HepG2 (cell line): ENCODE results near the gene EPB42. TPM values are rescaled to one million over a fixed set of nuclear protein-coding genes. Genes with fewer than 3 reads are reported as not detected.

Source experiments
- ATAC-seq: fragments of 200-7000 bp; cut with Tn5 transposase; 3 replicates; pipeline ENCODE4 v1.9.1; 2020; ENCODE audit warnings: mild to moderate bottlenecking, moderate library complexity
- BruUV-seq: library from RNA; stranded (reverse); fragments of 400-500 nt; replicated peaks from 2 replicates; lab custom pipeline; 2021; lab: Mats Ljungman, UMichigan
- CTCF ChIA-PET: fragments of 300-600 bp; formaldehyde crosslinking; extraction: SDS; loops from one replicate; lab custom pipeline; 2021; ENCODE audit warnings: low total read pairs, inconsistent platforms, low intra/inter-chr PET ratio; lab: Yijun Ruan, JAX
- POLR2A ChIA-PET: fragments of 350-600 bp; sonication (Branson Sonifier 250); formaldehyde crosslinking; loops from one replicate; lab custom pipeline; 2020; ENCODE audit warnings: antibody characterized with exemption, inconsistent platforms; lab: Yijun Ruan, JAX
- DNase-seq: peaks from one replicate; pipeline ENCODE4 v3.0.0-alpha.2; 2015; ENCODE audit warnings: low spot score
- FAIRE-seq: peaks from 3 replicates; lab custom pipeline; 2011; peaks lifted over from hg19 to GRCh38; lab: Jason Lieb, UNC
- H2AFZ ChIP-seq: one replicate; pipeline ENCODE4 v1.6.1; 2011; ENCODE audit warnings: low read length, inconsistent platforms
- H3K27ac ChIP-seq: fragments of 300-600 bp; 3 replicates; pipeline ENCODE4 v1.8.0; 2011; ENCODE audit warnings: mixed run types, mild to moderate bottlenecking, mixed read lengths, low read length, inconsistent platforms; ENCODE audit not compliant: insufficient read depth; ENCODE audit errors: extremely low read length
- H3K27me3 ChIP-seq, 2 experiments: fragments of 200-600 bp in 1 of 2; 2 replicates in 1 of 2; 3 replicates in 1 of 2; pipeline versions ENCODE4 v1.6.0 to v1.8.0; 2011; ENCODE audit warnings: low read length in 2 of 2, mild to moderate bottlenecking in 2 of 2, moderate library complexity in 2 of 2, inconsistent platforms in 1 of 2; ENCODE audit not compliant: insufficient read depth in 2 of 2, control insufficient read depth in 1 of 2
- H3K36me3 ChIP-seq, 2 experiments: fragments of 200-600 bp in 1 of 2; replicated peaks in 1 of 2; 2 replicates in 1 of 2; 3 replicates in 1 of 2; pipeline versions ENCODE4 v1.5.1 to v1.8.0; 2011; ENCODE audit warnings: low read length in 2 of 2, inconsistent platforms in 1 of 2; ENCODE audit not compliant: insufficient read depth in 2 of 2, control insufficient read depth in 1 of 2
- H3K4me1 ChIP-seq: 2 replicates; pipeline ENCODE4 v1.5.1; 2012; ENCODE audit warnings: low read length, inconsistent platforms; ENCODE audit not compliant: insufficient read depth
- H3K4me2 ChIP-seq: 2 replicates; pipeline ENCODE4 v1.6.0; 2011; ENCODE audit warnings: low read depth, low read length, inconsistent platforms
- H3K4me3 ChIP-seq, 3 experiments: fragments of 200-600 bp in 1 of 3; sonication (generic), shearing (Covaris generic) in 1 of 3; replicated peaks in 1 of 3; 2 replicates each; pipeline ENCODE4 v1.5.1; 2011 to 2016; ENCODE audit warnings: low read length in 3 of 3, inconsistent platforms in 2 of 3, low read depth in 2 of 3, mild to moderate bottlenecking in 2 of 3, control low read depth in 1 of 3, mixed read lengths in 1 of 3; ENCODE audit not compliant: insufficient read depth in 1 of 3
- H3K79me2 ChIP-seq: one replicate; pipeline ENCODE4 v1.6.1; 2011; ENCODE audit warnings: low read length, inconsistent platforms; ENCODE audit not compliant: insufficient read depth
- H3K9ac ChIP-seq: 2 replicates; pipeline ENCODE4 v1.6.0; 2011; ENCODE audit warnings: mild to moderate bottlenecking, low read depth, low read length, inconsistent platforms; ENCODE audit not compliant: insufficient read depth
- H3K9me3 ChIP-seq: 2 replicates; pipeline ENCODE4 v1.5.1; 2012; ENCODE audit warnings: mild to moderate bottlenecking, low read length
- H4K20me1 ChIP-seq: 2 replicates; pipeline ENCODE4 v1.6.0; 2011; ENCODE audit warnings: inconsistent platforms, mild to moderate bottlenecking, low read length, moderate library complexity; ENCODE audit not compliant: insufficient read depth
- GABPA ChIP-seq, 2 experiments: IDR thresholded peaks; 2 replicates each; pipeline ENCODE4 v1.6.1; 2011 to 2016; ENCODE audit warnings: low read depth in 2 of 2, low read length in 1 of 2, missing biosample characterization in 1 of 2, missing genetic modification characterization in 1 of 2
- NFKBIZ ChIP-seq: IDR thresholded peaks from 2 replicates; pipeline ENCODE4 v1.6.1; 2018; ENCODE audit warnings: missing genetic modification reagents, missing compliant biosample characterization
- NFYB ChIP-seq: sonication (generic); formaldehyde crosslinking; IDR thresholded peaks from 2 replicates; pipeline ENCODE4 v1.4.0; 2020; ENCODE audit warnings: missing genetic modification reagents
- SAP130 ChIP-seq: IDR thresholded peaks from 2 replicates; pipeline ENCODE4 v1.6.1; 2016; ENCODE audit warnings: low read depth
- ZNF460 ChIP-seq: sonication (generic); formaldehyde crosslinking; IDR thresholded peaks from 2 replicates; pipeline ENCODE4 v1.5.1; 2020; ENCODE audit warnings: missing genetic modification reagents, mild to moderate bottlenecking, borderline replicate concordance
- WGBS: methylation state at CpG from one replicate; pipeline ENCODE4 v1.1.6; 2017; ENCODE audit warnings: low lambda C conversion rate; 5-methylcytosine and 5-hydroxymethylcytosine counted together
- in situ Hi-C: cut with HindIII; loops from 2 replicates; pipeline ENCODE4 v1.10.0; 2017; ENCODE audit warnings: low pct_unique_long_range_greater_than_20kb; ENCODE audit not compliant: extremely low pct_ligation_motif_present
- intact Hi-C: fragments of 100-400 bp; cut with micrococcal nuclease; formaldehyde crosslinking; loops from one replicate; pipeline ENCODE4 v1.10.0; 2022; ENCODE audit not compliant: unreplicated experiment
- polyA plus RNA-seq, 8 experiments: library from polyadenylated mRNA; depleted of rRNA in 3 of 8; stranded (reverse) in 7 of 8; unstranded in 1 of 8; fragments of >200 nt; fragmentation: Illumina TruSeq in 4 of 8; extraction: Trizol in 4 of 8; gene quantifications; 2 replicates each; pipeline versions ENCODE4 v1.2.1 to v1.2.3, GENCODE V29; 2011 to 2016; ENCODE audit warnings: low read depth in 4 of 8, missing spikeins in 1 of 8, mixed read lengths in 1 of 8; ENCODE audit not compliant: insufficient read depth in 1 of 8
- total RNA-seq, 5 experiments: library from RNA; depleted of rRNA; stranded (reverse); fragments of >200 nt; fragmentation: Illumina TruSeq; extraction: Trizol; gene quantifications; 2 replicates each; pipeline ENCODE4 v1.2.3, GENCODE V29; 2016; ENCODE audit warnings: low read depth in 1 of 5
- TF ChIP-seq, protein P1 (sequence below): sonication (generic); formaldehyde crosslinking; IDR thresholded peaks from 2 replicates; pipeline ENCODE4 v1.5.0; 2020; ENCODE audit warnings: mild to moderate bottlenecking, missing genetic modification reagents
- TF ChIP-seq, protein P2 (sequence below): sonication (generic); formaldehyde crosslinking; IDR thresholded peaks from 2 replicates; pipeline ENCODE4 v1.8.0; 2023; ENCODE audit warnings: mild to moderate bottlenecking, missing genetic modification reagents
- TF ChIP-seq, protein P3 (sequence below): sonication (generic); formaldehyde crosslinking; IDR thresholded peaks from 2 replicates; pipeline ENCODE4 v1.4.0; 2020; ENCODE audit warnings: missing genetic modification reagents, borderline replicate concordance

Gene EPB42
- total and polyA plus RNA-seq, 2 of the 13 experiments (the other 11 are each of a cell fraction or from before 2014, with no cell fraction given) = not detected

DNA sequence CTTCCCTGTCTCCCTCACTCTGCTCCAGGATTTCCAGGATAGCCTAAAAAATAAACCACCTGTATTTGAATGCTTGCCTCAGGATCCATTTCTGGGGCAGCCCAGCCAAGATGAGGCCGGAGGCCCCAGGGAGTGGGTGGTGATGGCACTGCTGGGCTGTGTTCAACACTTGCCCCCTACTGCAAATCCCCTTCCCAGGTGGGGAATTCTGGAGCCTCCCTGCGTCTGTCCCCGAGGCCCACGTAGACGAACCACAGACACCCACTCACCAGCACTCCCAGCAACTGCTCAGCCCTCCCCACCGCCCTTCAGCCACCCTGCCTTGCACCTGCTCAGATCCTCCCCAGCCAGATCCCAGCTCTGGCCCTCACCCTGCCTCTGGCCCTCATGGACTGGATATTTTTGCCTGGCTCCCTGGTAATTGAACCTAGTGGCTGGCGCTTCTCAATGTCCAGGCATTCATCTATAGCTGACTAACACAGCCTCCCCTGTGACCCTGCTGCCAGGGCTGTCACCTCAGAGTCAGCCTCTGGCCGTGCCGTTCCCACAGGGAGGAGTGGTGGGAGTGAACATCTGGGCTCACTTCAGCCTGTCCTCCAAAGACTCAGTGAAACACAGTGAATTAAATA is 17.1 kb upstream of the EPB42 start:
- CTCF ChIA-PET = interaction anchor here (0.8 kb wide), 1 partner anchor 48 kb away, joined by 3 read pairs; no protein-coding TSS in a partner anchor
- H3K27me3 ChIP-seq = peaks cover 1 to 19% of the 10 kb centered on the region in 2 experiments; a peak in 4 of 5 replicates
- no peak overlapping the region for H3K27ac ChIP-seq
- H2AFZ ChIP-seq = no peak overlapping the region
- in situ Hi-C loops = loop anchor here (10.0 kb wide), 1 partner anchor 47 kb away; no protein-coding TSS in a partner anchor
- intact Hi-C loops = no loop called here
- no peak overlapping the region for H3K4me3 ChIP-seq
- POLR2A ChIA-PET = no interaction called here
- no peaks in the 10 kb centered on the region for H3K9me3 ChIP-seq
- no peaks in the 10 kb centered on the region for H3K79me2 ChIP-seq
- H3K4me1 ChIP-seq = peaks cover 27% of the 10 kb centered on the region
- H3K4me2 ChIP-seq = no peak overlapping the region; the same call in 1 of the 2 replicates
- BruUV-seq = no TSS peak
- 9% methylated on average over 9 of the region's 9 CpGs for WGBS
- DNase-seq (no peak), FAIRE-seq (no peak), ATAC-seq (peak; percentile 48)
- H4K20me1 ChIP-seq = no peaks in the 10 kb centered on the region
- H3K9ac ChIP-seq = no peak overlapping the region
- TF ChIP-seq, protein P1, sequence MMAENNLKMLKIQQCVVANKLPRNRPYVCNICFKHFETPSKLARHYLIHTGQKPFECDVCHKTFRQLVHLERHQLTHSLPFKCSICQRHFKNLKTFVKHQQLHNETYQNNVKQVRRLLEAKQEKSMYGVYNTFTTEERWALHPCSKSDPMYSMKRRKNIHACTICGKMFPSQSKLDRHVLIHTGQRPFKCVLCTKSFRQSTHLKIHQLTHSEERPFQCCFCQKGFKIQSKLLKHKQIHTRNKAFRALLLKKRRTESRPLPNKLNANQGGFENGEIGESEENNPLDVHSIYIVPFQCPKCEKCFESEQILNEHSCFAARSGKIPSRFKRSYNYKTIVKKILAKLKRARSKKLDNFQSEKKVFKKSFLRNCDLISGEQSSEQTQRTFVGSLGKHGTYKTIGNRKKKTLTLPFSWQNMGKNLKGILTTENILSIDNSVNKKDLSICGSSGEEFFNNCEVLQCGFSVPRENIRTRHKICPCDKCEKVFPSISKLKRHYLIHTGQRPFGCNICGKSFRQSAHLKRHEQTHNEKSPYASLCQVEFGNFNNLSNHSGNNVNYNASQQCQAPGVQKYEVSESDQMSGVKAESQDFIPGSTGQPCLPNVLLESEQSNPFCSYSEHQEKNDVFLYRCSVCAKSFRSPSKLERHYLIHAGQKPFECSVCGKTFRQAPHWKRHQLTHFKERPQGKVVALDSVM (CRISPR knock-in tag) = 0 out of 2 replicates have a peak, but pooled peaks have one; percentile 1
- TF ChIP-seq NFYB (CRISPR knock-in tag) = no peak
- no peaks in the 10 kb centered on the region for H3K36me3 ChIP-seq

DNA sequence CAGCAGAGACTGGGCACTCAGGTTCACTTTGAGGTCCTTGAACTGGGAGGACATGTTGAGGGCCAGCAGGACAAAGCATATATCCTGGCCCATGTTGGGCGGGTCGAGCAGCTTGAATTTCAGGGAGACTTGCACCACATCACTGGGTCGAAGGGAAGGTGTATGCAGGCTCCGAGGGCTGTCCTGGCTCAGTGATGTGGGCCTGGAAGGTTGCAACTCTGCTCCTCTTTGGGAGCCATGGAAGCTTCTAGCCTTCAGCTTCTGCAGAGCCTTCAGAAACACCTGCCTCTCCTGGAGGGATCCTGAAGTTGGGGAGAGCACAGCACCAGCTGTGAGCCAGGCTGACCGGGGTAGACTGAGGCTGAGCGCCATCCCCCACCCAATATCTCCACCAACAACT is 14.7 kb upstream of the EPB42 start:
- in situ Hi-C loops = loop anchor here (10.0 kb wide), 1 partner anchor 49 kb away; no protein-coding TSS in a partner anchor
- Histone ChIP-seq H3K4me2 (no peak overlapping the region), H2AFZ (no peak overlapping the region), H3K36me3 (no peaks in the 10 kb centered on the region), H3K9me3 (no peaks in the 10 kb centered on the region), H3K9ac (no peak overlapping the region), H3K27me3 (peaks cover 1 to 17% of the 10 kb centered on the region in 2 experiments; a peak in 3 of 5 replicates), H3K4me3 (no peak overlapping the region), H3K79me2 (no peaks in the 10 kb centered on the region), H3K27ac (no peak overlapping the region), H3K4me1 (peaks cover 35% of the 10 kb centered on the region), H4K20me1 (no peaks in the 10 kb centered on the region)
- CTCF ChIA-PET = no interaction called here
- ATAC-seq = no peak
- no peak for DNase-seq
- FAIRE-seq = no peak
- WGBS = 20% methylated on average over 4 of the region's 6 CpGs
- no TSS peak for BruUV-seq
- TF ChIP-seq NFKBIZ (CRISPR knock-in tag) (no peak), ZNF460 (CRISPR knock-in tag) (no peak), SAP130 (CRISPR knock-in tag) (no peak), GABPA (IDR thresholded peaks at IDR 0.05; ENCODE audit: low read depth, low read length) (no peak), GABPA (CRISPR knock-in tag; IDR thresholded peaks at IDR 0.05; ENCODE audit: low read depth) (no peak)
- TF ChIP-seq, protein P2, sequence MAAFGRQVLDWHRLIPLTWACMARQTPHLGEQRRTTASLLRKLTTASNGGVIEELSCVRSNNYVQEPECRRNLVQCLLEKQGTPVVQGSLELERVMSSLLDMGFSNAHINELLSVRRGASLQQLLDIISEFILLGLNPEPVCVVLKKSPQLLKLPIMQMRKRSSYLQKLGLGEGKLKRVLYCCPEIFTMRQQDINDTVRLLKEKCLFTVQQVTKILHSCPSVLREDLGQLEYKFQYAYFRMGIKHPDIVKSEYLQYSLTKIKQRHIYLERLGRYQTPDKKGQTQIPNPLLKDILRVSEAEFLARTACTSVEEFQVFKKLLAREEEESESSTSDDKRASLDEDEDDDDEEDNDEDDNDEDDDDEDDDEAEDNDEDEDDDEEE (CRISPR knock-in tag) = no peak
- TF ChIP-seq, protein P3, sequence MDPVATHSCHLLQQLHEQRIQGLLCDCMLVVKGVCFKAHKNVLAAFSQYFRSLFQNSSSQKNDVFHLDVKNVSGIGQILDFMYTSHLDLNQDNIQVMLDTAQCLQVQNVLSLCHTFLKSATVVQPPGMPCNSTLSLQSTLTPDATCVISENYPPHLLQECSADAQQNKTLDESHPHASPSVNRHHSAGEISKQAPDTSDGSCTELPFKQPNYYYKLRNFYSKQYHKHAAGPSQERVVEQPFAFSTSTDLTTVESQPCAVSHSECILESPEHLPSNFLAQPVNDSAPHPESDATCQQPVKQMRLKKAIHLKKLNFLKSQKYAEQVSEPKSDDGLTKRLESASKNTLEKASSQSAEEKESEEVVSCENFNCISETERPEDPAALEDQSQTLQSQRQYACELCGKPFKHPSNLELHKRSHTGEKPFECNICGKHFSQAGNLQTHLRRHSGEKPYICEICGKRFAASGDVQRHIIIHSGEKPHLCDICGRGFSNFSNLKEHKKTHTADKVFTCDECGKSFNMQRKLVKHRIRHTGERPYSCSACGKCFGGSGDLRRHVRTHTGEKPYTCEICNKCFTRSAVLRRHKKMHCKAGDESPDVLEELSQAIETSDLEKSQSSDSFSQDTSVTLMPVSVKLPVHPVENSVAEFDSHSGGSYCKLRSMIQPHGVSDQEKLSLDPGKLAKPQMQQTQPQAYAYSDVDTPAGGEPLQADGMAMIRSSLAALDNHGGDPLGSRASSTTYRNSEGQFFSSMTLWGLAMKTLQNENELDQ (CRISPR knock-in tag) = no peak
- intact Hi-C loops = no loop called here
- POLR2A ChIA-PET = no interaction called here
